Esophagus muscularis mucosa (tissue), 3 donors: Measurements from ENCODE around the gene SEC61B.

ENCODE experiments used
- CTCF ChIP-seq, 3 experiments: fragments of 200-600 bp in 2 of 3; fragments of 450-650 bp in 1 of 3; sonication (generic) in 2 of 3; IDR thresholded peaks; one replicate each; pipeline ENCODE4 v1.5.1; 2017 to 2019; ENCODE audit warnings: antibody characterized with exemption in 3 of 3, mild to moderate bottlenecking in 2 of 3, moderate library complexity in 1 of 3
- POLR2AphosphoS5 ChIP-seq, 2 donors: sonication (generic); formaldehyde crosslinking; IDR thresholded peaks; one replicate each; pipeline ENCODE4 v1.6.1; 2017; ENCODE audit warnings: antibody characterized with exemption in 2 of 2

GRCh38 chr9:99255651-99256050 is 33.6 kb downstream of the SEC61B start:
- TF ChIP-seq CTCF (IDR thresholded peaks at IDR 0.05): no peak
- TF ChIP-seq POLR2AphosphoS5 (IDR thresholded peaks at IDR 0.05): no peak
